Esophagus squamous epithelium (tissue), 5 donors: ENCODE data around the gene TPO. TPM values are rescaled to one million over a fixed set of nuclear protein-coding genes. Genes with fewer than 3 reads are reported as not detected.

Experiments
- DNase-seq: peaks from one replicate; lab custom pipeline; 2025; lab: John Stamatoyannopoulos, UW
- H3K27ac ChIP-seq, 4 donors: fragments of 200-600 bp; sonication (generic); one replicate each; pipeline ENCODE4 v1.5.1; 2016 to 2019; ENCODE audit warnings: mild to moderate bottlenecking in 1 of 4
- H3K27me3 ChIP-seq, 4 donors: fragments of 200-600 bp; sonication (generic); 1 replicate in 3 of 4; 2 replicates in 1 of 4; pipeline versions ENCODE4 v1.5.1 to v1.6.0; 2017 to 2021; ENCODE audit warnings: antibody characterized with exemption in 1 of 4
- H3K36me3 ChIP-seq, 3 donors: fragments of 200-600 bp; sonication (generic); one replicate each; pipeline ENCODE4 v1.5.1; 2016 to 2019
- H3K4me1 ChIP-seq, 3 donors: fragments of 200-600 bp; sonication (generic); one replicate each; pipeline ENCODE4 v1.5.1; 2017 to 2019
- H3K4me3 ChIP-seq, 4 donors: fragments of 200-600 bp; sonication (generic); 1 replicate in 3 of 4; 2 replicates in 1 of 4; pipeline ENCODE4 v1.5.1; 2016 to 2019; ENCODE audit warnings: mild to moderate bottlenecking in 2 of 4, moderate library complexity in 1 of 4
- H3K9me3 ChIP-seq, 3 donors: fragments of 200-600 bp; sonication (generic); one replicate each; pipeline ENCODE4 v1.5.1; 2016 to 2019
- POLR2A ChIP-seq, 4 donors: fragments of 450-650 bp; IDR thresholded peaks; one replicate each; pipeline ENCODE4 v1.6.1; 2017; ENCODE audit warnings: antibody characterized with exemption in 4 of 4, mild to moderate bottlenecking in 4 of 4, moderate library complexity in 3 of 4
- WGBS, 2 donors: methylation state at CpG; one replicate each; pipeline ENCODE4 v1.1.5; 2018; 5-methylcytosine and 5-hydroxymethylcytosine counted together
- intact Hi-C: fragments of 100-400 bp; cut with DNase I; formaldehyde crosslinking; loops from one replicate; pipeline ENCODE4 v1.15.0; 2022
- total RNA-seq, 4 donors: library from RNA; depleted of rRNA; stranded (reverse); fragments of >200 nt; gene quantifications; one replicate each; pipeline ENCODE4 v1.1.0, GENCODE V29; 2016
- TF ChIP-seq, protein P1 (sequence below), 6 experiments: fragments of 450-650 bp in 4 of 6; fragments of 200-600 bp in 2 of 6; sonication (generic) in 2 of 6; IDR thresholded peaks; one replicate each; pipeline ENCODE4 v1.5.1; 2016 to 2019; ENCODE audit warnings: antibody characterized with exemption in 6 of 6, mild to moderate bottlenecking in 4 of 6, moderate library complexity in 4 of 6
- donor health status: DM: yes; HTN: yes; CAD: no.

The TPO gene
- total RNA-seq, 4 donors from 2014 or later, result 0.31 to 4.6 (median 2.7) TPM

DNA sequence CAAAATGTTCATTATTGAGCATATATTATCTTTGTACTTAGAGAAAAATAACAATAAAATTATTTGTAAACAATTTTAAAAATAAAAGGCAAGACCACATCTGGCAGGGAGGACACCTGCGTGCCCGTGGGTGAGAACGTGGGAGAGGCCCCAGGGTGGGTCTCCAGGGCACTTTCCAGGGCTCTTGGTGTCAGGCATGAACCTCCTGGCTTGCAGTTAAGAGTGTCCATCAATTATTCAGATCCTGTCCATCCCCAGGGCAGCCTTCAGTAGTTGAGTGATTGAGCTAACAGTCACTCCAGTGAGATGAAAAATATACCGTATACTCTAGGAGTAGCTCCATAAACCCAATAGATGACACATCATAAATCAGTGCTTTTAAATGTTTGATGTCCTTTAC, 49.7 kb downstream of the TPO start:
- DNase-seq, result no peak
- H3K9me3 ChIP-seq, result no peaks in the 10 kb centered on the region
- H3K36me3 ChIP-seq, result no peaks in the 10 kb centered on the region
- no peaks in the 10 kb centered on the region for H3K4me1 ChIP-seq
- intact Hi-C loops, result no loop called here
- no peak overlapping the region for H3K4me3 ChIP-seq
- no peak overlapping the region for H3K27ac ChIP-seq
- 58 to 59% methylated on average over 4 of the region's 4 CpGs for WGBS, 2 donors
- H3K27me3 ChIP-seq, result peaks cover 0 to 15% (median 0%) of the 10 kb centered on the region in 4 donors
- TF ChIP-seq POLR2A (IDR thresholded peaks at IDR 0.05), result no peak
- TF ChIP-seq, protein P1, sequence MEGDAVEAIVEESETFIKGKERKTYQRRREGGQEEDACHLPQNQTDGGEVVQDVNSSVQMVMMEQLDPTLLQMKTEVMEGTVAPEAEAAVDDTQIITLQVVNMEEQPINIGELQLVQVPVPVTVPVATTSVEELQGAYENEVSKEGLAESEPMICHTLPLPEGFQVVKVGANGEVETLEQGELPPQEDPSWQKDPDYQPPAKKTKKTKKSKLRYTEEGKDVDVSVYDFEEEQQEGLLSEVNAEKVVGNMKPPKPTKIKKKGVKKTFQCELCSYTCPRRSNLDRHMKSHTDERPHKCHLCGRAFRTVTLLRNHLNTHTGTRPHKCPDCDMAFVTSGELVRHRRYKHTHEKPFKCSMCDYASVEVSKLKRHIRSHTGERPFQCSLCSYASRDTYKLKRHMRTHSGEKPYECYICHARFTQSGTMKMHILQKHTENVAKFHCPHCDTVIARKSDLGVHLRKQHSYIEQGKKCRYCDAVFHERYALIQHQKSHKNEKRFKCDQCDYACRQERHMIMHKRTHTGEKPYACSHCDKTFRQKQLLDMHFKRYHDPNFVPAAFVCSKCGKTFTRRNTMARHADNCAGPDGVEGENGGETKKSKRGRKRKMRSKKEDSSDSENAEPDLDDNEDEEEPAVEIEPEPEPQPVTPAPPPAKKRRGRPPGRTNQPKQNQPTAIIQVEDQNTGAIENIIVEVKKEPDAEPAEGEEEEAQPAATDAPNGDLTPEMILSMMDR (IDR thresholded peaks at IDR 0.05), result no peak

DNA sequence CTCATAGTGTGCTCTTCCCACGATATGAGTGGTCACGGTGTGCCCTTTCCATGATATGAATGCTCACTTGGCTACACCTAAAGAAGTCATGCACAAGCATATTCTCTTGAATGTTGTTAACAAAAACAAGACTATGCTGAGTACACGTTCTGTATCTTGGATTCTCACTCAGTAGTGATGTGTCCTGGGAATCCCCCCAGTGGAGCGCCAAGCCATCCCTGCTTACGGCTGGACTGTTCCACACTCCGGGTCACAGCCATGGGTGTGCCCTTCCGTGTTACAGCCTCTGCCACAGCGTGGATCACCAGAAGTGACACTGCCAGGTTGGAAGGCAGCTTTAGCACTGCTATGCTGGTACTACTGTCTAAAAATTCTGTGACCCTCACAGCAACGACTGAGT, 59.1 kb downstream of the TPO start:
- intact Hi-C loops, result no loop called here
- no peaks in the 10 kb centered on the region for H3K36me3 ChIP-seq
- H3K4me1 ChIP-seq, result no peaks in the 10 kb centered on the region
- no peak for TF ChIP-seq POLR2A (IDR thresholded peaks at IDR 0.05)
- TF ChIP-seq, protein P1 (IDR thresholded peaks at IDR 0.05), result no peak
- no peak overlapping the region for H3K4me3 ChIP-seq
- 76 to 89% methylated on average over 9 of the region's 9 CpGs for WGBS, 2 donors
- H3K27me3 ChIP-seq, result peaks cover 0 to 6% (median 0%) of the 10 kb centered on the region in 4 donors
- H3K27ac ChIP-seq, result no peak overlapping the region
- no peaks in the 10 kb centered on the region for H3K9me3 ChIP-seq
- no peak for DNase-seq

DNA sequence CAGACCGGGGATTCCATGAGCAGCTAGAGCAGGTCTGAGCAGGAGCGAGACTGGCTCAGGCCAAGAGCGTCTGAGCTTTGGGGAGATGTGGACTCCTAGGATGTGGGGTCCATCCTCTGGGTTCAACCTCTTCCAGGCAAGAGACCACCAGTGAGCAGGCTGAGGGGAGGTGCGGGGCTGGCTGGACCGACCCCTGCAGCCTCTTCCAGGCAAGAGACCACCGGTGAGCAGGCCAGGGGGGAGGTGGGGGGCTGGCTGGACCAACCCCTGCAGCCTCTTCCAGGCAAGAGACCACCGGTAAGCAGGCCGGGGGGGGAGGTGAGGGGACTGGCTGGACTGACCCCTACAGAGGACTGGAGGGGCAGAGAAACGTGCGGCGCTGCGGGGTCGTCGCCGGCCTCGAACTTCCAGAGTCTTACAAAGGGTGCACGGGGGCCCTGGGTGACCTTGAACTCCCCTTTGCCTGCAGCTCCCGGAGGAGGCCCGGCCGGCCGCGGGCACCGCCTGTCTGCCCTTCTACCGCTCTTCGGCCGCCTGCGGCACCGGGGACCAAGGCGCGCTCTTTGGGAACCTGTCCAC, 63.4 kb downstream of the TPO start:
- Histone ChIP-seq H3K27me3 (no peaks in the 10 kb centered on the region), H3K4me3 (no peak overlapping the region), H3K27ac (no peak overlapping the region), H3K4me1 (no peaks in the 10 kb centered on the region), H3K36me3 (no peaks in the 10 kb centered on the region), H3K9me3 (no peaks in the 10 kb centered on the region)
- DNase-seq, result no peak
- intact Hi-C loops, result no loop called here
- TF ChIP-seq, protein P1 (IDR thresholded peaks at IDR 0.05), result no peak
- TF ChIP-seq POLR2A (IDR thresholded peaks at IDR 0.05), result no peak
- 60 to 68% methylated on average over 2 to 17 of the region's 30 CpGs for WGBS, 2 donors

DNA sequence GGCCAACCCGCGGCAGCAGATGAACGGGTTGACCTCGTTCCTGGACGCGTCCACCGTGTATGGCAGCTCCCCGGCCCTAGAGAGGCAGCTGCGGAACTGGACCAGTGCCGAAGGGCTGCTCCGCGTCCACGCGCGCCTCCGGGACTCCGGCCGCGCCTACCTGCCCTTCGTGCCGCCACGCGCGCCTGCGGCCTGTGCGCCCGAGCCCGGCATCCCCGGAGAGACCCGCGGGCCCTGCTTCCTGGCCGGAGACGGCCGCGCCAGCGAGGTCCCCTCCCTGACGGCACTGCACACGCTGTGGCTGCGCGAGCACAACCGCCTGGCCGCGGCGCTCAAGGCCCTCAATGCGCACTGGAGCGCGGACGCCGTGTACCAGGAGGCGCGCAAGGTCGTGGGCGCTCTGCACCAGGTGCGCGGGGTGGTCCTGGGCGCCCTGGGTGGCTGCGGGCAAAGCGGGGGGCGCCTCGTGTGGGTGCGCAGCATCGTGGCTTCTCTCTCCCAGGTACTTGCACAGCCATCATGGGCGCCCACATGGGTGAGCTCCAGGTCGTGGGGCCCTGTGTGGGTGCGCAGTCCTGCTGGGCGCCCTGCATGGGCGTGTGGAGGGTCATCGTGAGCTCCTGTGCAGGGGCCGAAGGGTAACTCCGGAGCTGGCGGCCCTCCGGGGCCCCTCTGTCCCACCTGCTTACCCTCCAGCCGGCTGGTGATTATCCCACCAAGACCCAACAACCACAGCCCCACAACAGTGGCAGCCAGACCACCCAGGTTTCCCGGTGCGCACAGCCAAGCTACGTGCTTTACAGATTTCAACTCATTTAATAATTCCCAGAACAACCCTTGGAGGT, 64.2 kb downstream of the TPO start:
- Histone ChIP-seq H3K4me1 (no peaks in the 10 kb centered on the region), H3K27ac (no peak overlapping the region), H3K36me3 (no peaks in the 10 kb centered on the region), H3K4me3 (no peak overlapping the region), H3K9me3 (no peaks in the 10 kb centered on the region), H3K27me3 (no peaks in the 10 kb centered on the region)
- intact Hi-C loops, result no loop called here
- DNase-seq, result no peak
- WGBS, 2 donors, result 90 to 96% methylated on average over 3 to 14 of the region's 76 CpGs
- TF ChIP-seq, protein P1 (IDR thresholded peaks at IDR 0.05), result no peak
- no peak for TF ChIP-seq POLR2A (IDR thresholded peaks at IDR 0.05)
